NB4 (cell line): ENCODE measurements around the gene TEX44.

Source experiments
- CTCF ChIP-seq: IDR thresholded peaks from one replicate; pipeline ENCODE4 v1.5.1; 2012; ENCODE audit warnings: low read depth, low read length
- MYC ChIP-seq: IDR thresholded peaks from 2 replicates; pipeline ENCODE4 v1.6.1; 2011; ENCODE audit warnings: low read depth, low read length
- POLR2A ChIP-seq: IDR thresholded peaks from 2 replicates; pipeline ENCODE4 v1.6.1; 2011; ENCODE audit warnings: mild to moderate bottlenecking; ENCODE audit not compliant: insufficient read length; ENCODE audit errors: extremely low read depth
- TF ChIP-seq, protein P1 (sequence below): IDR thresholded peaks from 2 replicates; pipeline ENCODE4 v1.6.1; 2011; ENCODE audit warnings: low read depth, low read length

GRCh38 chr2:231546014-231546715, 46.5 kb upstream of the TEX44 start:
- TF ChIP-seq, protein P1, sequence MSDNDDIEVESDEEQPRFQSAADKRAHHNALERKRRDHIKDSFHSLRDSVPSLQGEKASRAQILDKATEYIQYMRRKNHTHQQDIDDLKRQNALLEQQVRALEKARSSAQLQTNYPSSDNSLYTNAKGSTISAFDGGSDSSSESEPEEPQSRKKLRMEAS = no peak
- TF ChIP-seq POLR2A (no peak), CTCF (no peak), MYC (no peak)
